ENCODE data around the gene TXNDC12. TPM values are rescaled to one million over a fixed set of nuclear protein-coding genes. Genes with fewer than 3 reads are reported as not detected.

The TXNDC12 gene
- polyA plus RNA-seq, 1 donor from 2014 or later = 42.3 TPM

DNA sequence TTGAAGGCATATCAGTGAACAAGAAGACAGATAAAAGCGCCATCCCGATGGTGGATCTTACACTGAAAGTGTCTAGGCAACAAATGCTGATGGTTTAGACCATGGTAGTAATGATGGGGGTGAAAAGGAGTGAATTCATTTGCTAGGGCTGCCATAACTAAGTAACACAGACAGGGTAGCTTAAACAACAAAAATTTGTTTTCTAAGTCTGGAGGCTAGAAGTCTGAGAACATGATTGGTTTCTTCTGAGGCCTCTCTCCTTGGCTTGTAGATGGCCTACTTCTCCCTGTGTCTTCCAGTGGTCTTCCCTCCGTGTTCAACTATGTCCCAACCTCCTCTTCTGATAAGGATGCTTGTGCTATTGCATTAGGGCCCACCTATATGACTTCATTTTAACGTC is 51.1 kb downstream of the TXNDC12 start:
- H3K9me3 ChIP-seq (ENCODE audit: low read length) = no peaks in the 10 kb centered on the region
- no peaks in the 10 kb centered on the region for H3K9me2 ChIP-seq (ENCODE audit: insufficient read depth, low read length)
- no peaks in the 10 kb centered on the region for H3K36me3 ChIP-seq (ENCODE audit: insufficient read depth, low read length)
- no peaks in the 10 kb centered on the region for H3K79me2 ChIP-seq (replicated peaks; ENCODE audit: insufficient read depth, low read length)
- no peaks in the 10 kb centered on the region for H3K27me3 ChIP-seq (ENCODE audit: insufficient read depth, low read depth, low read length)
- H2AFZ ChIP-seq (ENCODE audit: low read depth, low read length) = no peak overlapping the region
- H3K9ac ChIP-seq (ENCODE audit: low read length) = no peak overlapping the region
- TF ChIP-seq TAF1 (IDR thresholded peaks at IDR 0.05; ENCODE audit: low read depth) = no peak
- TF ChIP-seq SMC3 (conservative IDR thresholded peaks at IDR 0.05; ENCODE audit: poor library complexity) = no peak
- no peak for TF ChIP-seq EP300 (conservative IDR thresholded peaks at IDR 0.05; ENCODE audit: poor library complexity, severe bottlenecking)
- no peak for TF ChIP-seq POLR2AphosphoS5 (IDR thresholded peaks at IDR 0.05)
- TF ChIP-seq CTCF (IDR thresholded peaks at IDR 0.05; ENCODE audit: poor library complexity, severe bottlenecking) = no peak
- TF ChIP-seq EZH2 (IDR thresholded peaks at IDR 0.05; ENCODE audit: borderline replicate concordance, insufficient read depth, low read length, poor library complexity, severe bottlenecking) = no peak
- TF ChIP-seq REST (IDR thresholded peaks at IDR 0.05; ENCODE audit: borderline replicate concordance) = no peak
- no peak for TF ChIP-seq RAD21 (conservative IDR thresholded peaks at IDR 0.05)
- TF ChIP-seq MXI1 (conservative IDR thresholded peaks at IDR 0.05; ENCODE audit: poor library complexity, severe bottlenecking) = no peak
- no peak overlapping the region for H3K27ac ChIP-seq (ENCODE audit: low read length)
- H3K4me3 ChIP-seq (ENCODE audit: low read length) = no peak overlapping the region
- H3F3A ChIP-seq (ENCODE audit: insufficient read depth, low read length, poor library complexity, severe bottlenecking) = no peaks in the 10 kb centered on the region
- no peak overlapping the region for H3K4me2 ChIP-seq (ENCODE audit: low read length)
- H4K20me1 ChIP-seq (ENCODE audit: insufficient read depth) = no peaks in the 10 kb centered on the region

DNA sequence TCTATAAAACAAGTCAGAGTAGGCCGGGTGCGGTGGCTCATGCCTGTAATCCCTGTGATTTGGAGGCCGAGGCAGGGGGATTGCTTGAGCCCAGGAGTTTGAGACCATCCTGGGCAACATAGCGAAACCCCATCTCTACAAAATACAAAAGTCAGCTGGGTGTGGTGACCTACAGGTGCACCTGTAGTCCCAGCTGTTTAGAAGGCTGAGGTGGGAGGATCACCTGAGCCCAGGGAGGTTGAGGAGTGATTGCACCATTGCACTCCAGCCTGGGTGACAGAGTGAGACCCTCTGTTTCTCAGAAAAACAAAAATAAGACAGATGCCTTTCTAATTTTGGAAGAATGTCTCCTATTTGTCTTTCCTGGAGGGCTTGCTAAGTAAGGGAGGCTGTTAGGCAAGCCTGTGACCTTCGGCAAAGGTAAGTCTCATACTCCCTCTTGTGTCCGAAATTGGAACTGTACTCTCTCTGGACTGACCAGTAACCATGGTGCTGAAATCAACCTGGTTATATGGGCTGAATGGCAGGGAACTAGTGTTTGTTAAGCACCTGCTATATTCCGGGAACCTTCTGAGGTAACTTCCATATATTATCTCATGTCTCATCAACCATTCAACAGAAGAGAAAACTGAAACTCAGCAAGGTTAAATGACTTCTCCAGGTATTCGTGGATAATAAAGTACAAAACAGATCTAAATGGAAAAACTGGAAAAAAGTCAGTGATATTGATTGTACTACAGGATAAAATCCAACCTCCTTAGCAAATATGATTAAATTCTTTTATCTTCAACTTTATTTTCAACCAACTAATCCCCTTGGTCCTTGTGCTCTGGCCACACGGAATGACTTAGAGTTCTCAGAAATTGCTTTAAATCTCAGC is 52.7 kb downstream of the TXNDC12 start:
- no peaks in the 10 kb centered on the region for H3F3A ChIP-seq (ENCODE audit: insufficient read depth, low read length, poor library complexity, severe bottlenecking)
- no peak overlapping the region for H3K27ac ChIP-seq (ENCODE audit: low read length)
- no peak overlapping the region for H2AFZ ChIP-seq (ENCODE audit: low read depth, low read length)
- no peak overlapping the region for H3K4me3 ChIP-seq (ENCODE audit: low read length)
- no peaks in the 10 kb centered on the region for H3K9me2 ChIP-seq (ENCODE audit: insufficient read depth, low read length)
- no peaks in the 10 kb centered on the region for H3K36me3 ChIP-seq (ENCODE audit: insufficient read depth, low read length)
- TF ChIP-seq TAF1 (IDR thresholded peaks at IDR 0.05; ENCODE audit: low read depth) (no peak), POLR2AphosphoS5 (IDR thresholded peaks at IDR 0.05) (no peak), EP300 (conservative IDR thresholded peaks at IDR 0.05; ENCODE audit: poor library complexity, severe bottlenecking) (no peak), EZH2 (IDR thresholded peaks at IDR 0.05; ENCODE audit: borderline replicate concordance, insufficient read depth, low read length, poor library complexity, severe bottlenecking) (no peak), RAD21 (conservative IDR thresholded peaks at IDR 0.05) (peak; percentile 95), REST (IDR thresholded peaks at IDR 0.05; ENCODE audit: borderline replicate concordance) (no peak), MXI1 (conservative IDR thresholded peaks at IDR 0.05; ENCODE audit: poor library complexity, severe bottlenecking) (no peak), CTCF (IDR thresholded peaks at IDR 0.05; ENCODE audit: poor library complexity, severe bottlenecking) (peak; percentile 94), SMC3 (conservative IDR thresholded peaks at IDR 0.05; ENCODE audit: poor library complexity) (peak; percentile 93)
- H3K4me2 ChIP-seq (ENCODE audit: low read length) = no peak overlapping the region
- no peaks in the 10 kb centered on the region for H3K9me3 ChIP-seq (ENCODE audit: low read length)
- H3K9ac ChIP-seq (ENCODE audit: low read length) = no peak overlapping the region
- no peaks in the 10 kb centered on the region for H3K27me3 ChIP-seq (ENCODE audit: insufficient read depth, low read depth, low read length)
- H4K20me1 ChIP-seq (ENCODE audit: insufficient read depth) = no peaks in the 10 kb centered on the region
- H3K79me2 ChIP-seq (replicated peaks; ENCODE audit: insufficient read depth, low read length) = no peaks in the 10 kb centered on the region

Data from neural cell (in vitro differentiated cells).